Measurements from ENCODE around the gene TMEM273. TPM values are rescaled to one million over a fixed set of nuclear protein-coding genes. Genes with fewer than 3 reads are reported as not detected.

The TMEM273 gene
- polyA plus RNA-seq, 1 donor (not counting 4 experiments of a cell fraction or from before 2014, with no cell fraction given) = not detected

DNA sequence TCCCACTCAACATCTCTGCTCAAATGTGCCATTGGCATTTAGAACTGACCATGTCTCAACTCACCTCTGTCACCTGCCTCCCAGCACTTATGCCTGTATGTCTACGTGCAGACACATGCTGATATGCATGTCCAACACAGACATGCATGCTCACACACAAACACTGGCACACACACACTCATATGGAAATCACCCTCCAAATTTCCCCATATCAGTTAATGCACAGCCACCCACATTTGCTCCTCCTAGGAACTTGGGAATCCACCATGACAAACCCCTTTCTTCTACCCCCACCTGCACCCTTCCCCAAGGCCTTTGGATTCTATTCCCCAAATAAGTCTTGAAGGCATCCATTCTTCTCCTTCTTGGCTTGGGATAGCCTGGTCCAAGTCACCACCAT lies 58.8 kb downstream of the TMEM273 start:
- Histone ChIP-seq H3K79me2 (ENCODE audit: control insufficient read depth, insufficient read depth, low read length) (no peaks in the 10 kb centered on the region), H3K9me3 (ENCODE audit: control insufficient read depth, low read depth, low read length) (no peaks in the 10 kb centered on the region), H3K4me3 (ENCODE audit: control insufficient read depth in 2 of 3, extremely low read depth in 1 of 3, insufficient read depth in 2 of 3, low read depth in 1 of 3, low read length in 3 of 3) (no peak overlapping the region), H2AFZ (ENCODE audit: control insufficient read depth, low read length) (no peak overlapping the region), H3K36me3 (ENCODE audit: control insufficient read depth in 2 of 2, extremely low read depth in 1 of 2, insufficient read depth in 2 of 2, low read length in 2 of 2) (no peaks in the 10 kb centered on the region), H3K27ac (ENCODE audit: control insufficient read depth, insufficient read depth, low read length) (no peak overlapping the region), H3K27me3 (ENCODE audit: control insufficient read depth, extremely low read depth, insufficient read depth, low read length) (no peaks in the 10 kb centered on the region), H3K4me1 (ENCODE audit: control insufficient read depth, extremely low read depth, insufficient read depth, low read length) (no peaks in the 10 kb centered on the region), H3K9ac (ENCODE audit: control insufficient read depth, extremely low read depth, insufficient read depth, low read length) (no peak overlapping the region), H4K20me1 (ENCODE audit: control insufficient read depth, extremely low read depth, insufficient read depth, low read length) (no peaks in the 10 kb centered on the region), H3K4me2 (ENCODE audit: control insufficient read depth, extremely low read depth, insufficient read depth, low read depth, low read length) (no peak overlapping the region), H3K9me1 (ENCODE audit: control insufficient read depth, extremely low read depth, insufficient read depth, low read length) (no peaks in the 10 kb centered on the region)
- DNase-seq (ENCODE audit: low read depth, low spot score) (no peak), FAIRE-seq (no peak)
- TF ChIP-seq CTCF (optimal IDR thresholded peaks at IDR 0.05 in 1 of 3, IDR thresholded peaks at IDR 0.05 in 1 of 3, conservative IDR thresholded peaks at IDR 0.05 in 1 of 3; ENCODE audit: extremely low read depth in 1 of 3, insufficient read depth in 2 of 3, low read length in 3 of 3) = no peak
- TF ChIP-seq EZH2 (IDR thresholded peaks at IDR 0.05; ENCODE audit: low read length) = no peak
- dilution Hi-C loops (cut with MboI; ENCODE audit: extremely low pct_ligation_motif_present, low sequenced_read_pairs) = no loop called here

DNA sequence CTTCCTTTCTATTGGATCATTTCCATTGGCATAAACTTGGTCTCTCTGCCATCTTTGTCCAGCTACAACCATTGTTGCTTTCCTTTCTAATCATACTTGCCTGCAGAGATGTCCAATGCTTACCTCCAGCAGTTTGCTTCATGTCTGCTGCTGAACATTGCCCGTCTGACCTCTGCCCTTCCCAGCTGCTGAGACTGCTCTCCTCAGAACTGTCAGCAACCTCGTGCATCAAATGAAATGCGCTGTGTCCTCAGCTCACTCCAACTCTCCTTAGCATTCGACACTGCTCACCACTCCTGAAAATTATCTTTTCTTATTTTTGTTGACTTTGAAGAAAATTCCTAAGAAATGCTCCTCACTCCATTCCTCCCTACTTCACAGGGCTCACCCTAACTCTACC lies 59.3 kb downstream of the TMEM273 start:
- no peak overlapping the region for H3K27ac ChIP-seq (ENCODE audit: control insufficient read depth, insufficient read depth, low read length)
- no peak for DNase-seq (ENCODE audit: low read depth, low spot score)
- no peaks in the 10 kb centered on the region for H3K9me1 ChIP-seq (ENCODE audit: control insufficient read depth, extremely low read depth, insufficient read depth, low read length)
- H3K4me2 ChIP-seq (ENCODE audit: control insufficient read depth, extremely low read depth, insufficient read depth, low read depth, low read length) = no peak overlapping the region
- TF ChIP-seq CTCF (optimal IDR thresholded peaks at IDR 0.05 in 1 of 3, IDR thresholded peaks at IDR 0.05 in 1 of 3, conservative IDR thresholded peaks at IDR 0.05 in 1 of 3; ENCODE audit: extremely low read depth in 1 of 3, insufficient read depth in 2 of 3, low read length in 3 of 3) (no peak), EZH2 (IDR thresholded peaks at IDR 0.05; ENCODE audit: low read length) (no peak)
- no peak for FAIRE-seq
- no peaks in the 10 kb centered on the region for H3K27me3 ChIP-seq (ENCODE audit: control insufficient read depth, extremely low read depth, insufficient read depth, low read length)
- H3K79me2 ChIP-seq (ENCODE audit: control insufficient read depth, insufficient read depth, low read length) = no peaks in the 10 kb centered on the region
- no peaks in the 10 kb centered on the region for H3K36me3 ChIP-seq (ENCODE audit: control insufficient read depth in 2 of 2, extremely low read depth in 1 of 2, insufficient read depth in 2 of 2, low read length in 2 of 2)
- H3K9ac ChIP-seq (ENCODE audit: control insufficient read depth, extremely low read depth, insufficient read depth, low read length) = no peak overlapping the region
- H4K20me1 ChIP-seq (ENCODE audit: control insufficient read depth, extremely low read depth, insufficient read depth, low read length) = no peaks in the 10 kb centered on the region
- no peaks in the 10 kb centered on the region for H3K9me3 ChIP-seq (ENCODE audit: control insufficient read depth, low read depth, low read length)
- dilution Hi-C loops (cut with MboI; ENCODE audit: extremely low pct_ligation_motif_present, low sequenced_read_pairs) = no loop called here
- no peak overlapping the region for H3K4me3 ChIP-seq (ENCODE audit: control insufficient read depth in 2 of 3, extremely low read depth in 1 of 3, insufficient read depth in 2 of 3, low read depth in 1 of 3, low read length in 3 of 3)
- H3K4me1 ChIP-seq (ENCODE audit: control insufficient read depth, extremely low read depth, insufficient read depth, low read length) = no peaks in the 10 kb centered on the region
- no peak overlapping the region for H2AFZ ChIP-seq (ENCODE audit: control insufficient read depth, low read length)

All from keratinocyte (primary cell).